Daoy (cell line): ENCODE measurements around the gene TMEM200A. TPM values are rescaled to one million over a fixed set of nuclear protein-coding genes. Genes with fewer than 3 reads are reported as not detected.

Experiments used
- DNase-seq: peaks from one replicate; pipeline ENCODE4 v3.0.0-alpha.2; 2015; ENCODE audit warnings: low read depth
- total RNA-seq: library from RNA; depleted of rRNA; stranded (reverse); fragments of >200 nt; shearing (Covaris generic); gene quantifications from 2 replicates; pipeline ENCODE4 v1.2.3, GENCODE V29; 2014

The TMEM200A gene
- total RNA-seq, 1 experiment from 2014 or later: not detected

- no peak for DNase-seq
These were observed 59.7 kb downstream of the TMEM200A start for GRCh38 chr6:130425537-130425936.

GRCh38 chr6:130426066-130426721 lies 60.4 kb downstream of the TMEM200A start:
- no peak for DNase-seq

DNA sequence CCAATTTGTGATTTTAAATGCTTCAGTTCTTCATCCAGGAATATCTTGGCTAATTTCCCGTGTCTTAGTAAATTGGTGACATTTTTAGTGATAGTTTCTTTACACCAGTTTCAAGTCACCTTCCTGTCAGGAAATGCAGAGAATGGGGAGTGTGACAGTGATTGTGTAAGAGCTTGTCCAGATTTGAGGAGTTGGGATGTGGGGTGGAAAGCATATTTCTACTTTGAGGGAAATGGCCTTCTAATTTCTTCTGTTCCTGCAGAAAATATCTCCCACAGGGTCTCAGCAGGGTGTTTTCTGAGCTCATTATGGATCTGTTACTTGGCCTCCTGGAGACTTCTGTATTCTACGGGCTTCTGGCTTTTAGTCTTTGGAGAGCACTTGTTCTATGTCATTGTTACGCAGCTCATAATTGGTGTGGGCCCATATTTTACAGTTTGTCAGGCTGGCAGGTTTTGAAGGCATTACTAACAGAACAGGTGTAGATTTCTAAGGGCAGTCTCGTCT lies 65.6 kb downstream of the TMEM200A start:
- no peak for DNase-seq

DNA sequence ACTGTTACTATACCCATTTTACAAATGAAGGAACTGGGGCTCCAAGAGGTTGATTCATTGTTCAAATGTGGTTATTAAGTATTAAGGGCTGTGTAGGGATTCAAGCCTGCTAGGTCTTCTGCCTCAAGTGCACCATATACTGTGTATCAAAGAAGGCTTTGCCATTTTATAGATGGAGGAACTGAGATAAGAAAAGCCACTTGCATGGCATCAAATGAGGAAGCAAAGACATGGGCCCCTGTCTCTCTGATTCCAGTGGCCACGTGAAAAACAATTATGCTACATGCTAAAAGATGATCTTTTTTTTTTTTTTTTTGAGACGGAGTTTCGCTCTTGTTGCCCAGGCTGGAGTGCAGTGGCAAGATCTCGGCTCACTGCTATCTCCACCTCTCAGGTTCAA lies 67.0 kb downstream of the TMEM200A start:
- no peak for DNase-seq

GRCh38 chr6:130434174-130434873 lies 68.5 kb downstream of the TMEM200A start:
- DNase-seq: no peak

DNA sequence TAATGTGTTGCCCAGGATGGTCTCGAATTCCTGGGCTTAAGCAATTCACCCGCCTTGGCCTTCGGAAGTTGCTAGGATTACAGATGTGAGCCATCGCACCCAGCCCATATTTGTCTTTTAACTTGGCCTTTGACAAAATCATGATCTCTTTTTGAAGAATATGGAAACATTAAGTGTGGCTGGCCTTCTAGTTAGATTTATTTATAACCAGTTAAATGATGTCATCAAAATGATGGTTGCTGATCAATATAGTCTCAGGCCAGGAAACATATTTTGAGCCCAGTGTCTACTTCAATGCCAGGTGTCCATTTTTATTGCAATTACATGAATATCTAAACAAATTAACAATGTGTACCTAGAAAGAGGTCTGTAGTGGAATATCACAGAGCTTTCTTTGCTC lies 69.4 kb downstream of the TMEM200A start:
- DNase-seq: no peak

DNA sequence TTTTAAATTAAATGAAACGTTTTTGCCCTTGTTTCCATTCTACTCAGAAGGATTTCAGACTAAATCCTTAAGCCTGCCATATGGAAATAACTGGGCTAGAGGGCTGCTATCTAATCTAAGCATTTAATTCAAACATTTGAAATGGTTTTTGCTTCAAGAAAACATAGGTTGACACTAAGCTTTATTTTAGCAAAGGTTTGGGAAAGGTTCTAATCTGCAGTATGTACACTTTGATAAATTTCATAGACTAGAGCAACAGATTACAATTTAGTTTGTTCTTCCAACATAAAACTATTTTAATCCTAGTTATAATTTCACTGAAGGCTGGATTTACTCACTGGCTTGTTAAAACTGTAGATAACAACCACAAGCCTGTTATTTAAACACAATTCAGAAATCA lies 72.1 kb downstream of the TMEM200A start:
- DNase-seq: no peak

DNA sequence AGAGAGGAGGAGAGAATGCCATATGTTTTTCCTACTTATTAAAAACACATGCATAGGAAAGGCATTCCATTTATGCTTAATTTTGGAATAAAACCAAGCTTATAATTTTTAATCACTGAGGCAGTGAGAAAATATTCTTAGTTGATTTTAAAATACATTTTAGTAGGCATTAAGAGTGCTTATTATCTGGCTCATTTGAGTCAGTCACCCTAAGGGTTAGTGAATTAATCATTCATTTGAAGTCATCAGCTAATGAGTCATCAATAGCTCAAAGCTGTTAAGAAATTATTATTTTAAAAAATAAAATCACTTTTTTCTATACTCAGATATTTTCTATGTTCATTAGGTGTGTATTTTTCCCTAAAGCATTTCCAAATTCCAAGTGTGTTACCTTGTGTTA lies 81.6 kb downstream of the TMEM200A start:
- DNase-seq: no peak

DNA sequence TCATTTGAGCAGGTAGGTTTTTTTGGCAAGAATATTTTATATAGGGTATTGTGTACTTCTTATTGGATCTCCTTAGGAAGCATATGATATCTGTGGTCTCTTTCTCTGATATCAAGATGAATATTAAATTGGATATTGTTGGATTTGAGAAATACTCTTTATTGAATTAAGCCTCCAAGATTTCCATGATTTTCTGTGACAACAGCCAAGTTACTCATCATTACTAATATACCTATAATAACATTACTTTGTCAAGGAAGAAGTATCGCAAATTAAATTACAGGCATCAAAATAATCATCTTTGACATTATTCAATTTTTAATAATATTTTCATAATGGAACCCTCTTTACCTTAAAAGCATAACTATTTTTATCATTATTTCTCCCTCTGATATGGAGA lies 86.5 kb downstream of the TMEM200A start:
- DNase-seq: no peak

GRCh38 chr6:130453230-130453629 lies 87.4 kb downstream of the TMEM200A start:
- no peak for DNase-seq

DNA sequence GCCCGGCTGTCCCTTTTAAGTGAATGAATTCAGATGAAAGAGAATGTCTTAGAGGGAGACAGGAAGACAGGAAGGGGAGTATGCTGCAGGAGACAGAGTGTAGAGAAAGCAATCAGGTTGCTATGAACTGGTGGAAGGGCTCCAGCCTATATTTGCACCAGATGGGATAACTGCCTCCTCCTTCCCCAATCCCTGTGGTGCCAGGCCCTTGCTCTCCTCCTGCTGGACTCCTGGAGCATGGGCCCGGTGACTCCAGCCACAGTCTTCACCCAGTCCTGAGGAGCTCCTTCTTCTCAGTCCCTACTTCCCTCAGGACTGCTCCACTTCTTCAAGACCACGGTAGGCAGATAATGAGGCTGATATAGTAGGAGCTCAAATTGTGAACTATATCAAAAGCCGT lies 91.8 kb downstream of the TMEM200A start:
- DNase-seq: no peak

- no peak for DNase-seq
These were observed 93.5 kb downstream of the TMEM200A start for GRCh38 chr6:130459316-130459715.

DNA sequence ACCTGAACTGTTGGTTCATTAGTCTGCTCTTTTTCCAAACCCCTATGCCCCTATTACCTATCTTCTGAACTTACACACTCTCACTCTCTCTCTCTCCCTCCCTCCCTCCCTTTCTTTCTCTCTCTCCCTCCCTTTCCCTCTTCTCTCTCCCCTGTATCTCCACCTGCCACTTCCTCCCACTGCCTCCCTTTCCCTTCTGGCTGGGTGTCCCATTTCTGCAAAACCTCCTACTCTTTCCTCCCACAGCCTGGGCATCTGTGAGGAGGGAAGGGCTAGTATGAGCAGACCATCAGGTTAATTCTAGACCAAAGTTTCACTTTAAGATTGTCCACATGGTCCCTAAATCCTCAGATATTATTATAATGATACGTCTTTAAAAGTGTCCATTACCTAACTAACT lies 95.1 kb downstream of the TMEM200A start:
- DNase-seq: no peak

- no peak for DNase-seq
These were observed 100.4 kb downstream of the TMEM200A start for GRCh38 chr6:130466052-130466747.

GRCh38 chr6:130466748-130467061 lies 100.9 kb downstream of the TMEM200A start:
- DNase-seq: no peak

DNA sequence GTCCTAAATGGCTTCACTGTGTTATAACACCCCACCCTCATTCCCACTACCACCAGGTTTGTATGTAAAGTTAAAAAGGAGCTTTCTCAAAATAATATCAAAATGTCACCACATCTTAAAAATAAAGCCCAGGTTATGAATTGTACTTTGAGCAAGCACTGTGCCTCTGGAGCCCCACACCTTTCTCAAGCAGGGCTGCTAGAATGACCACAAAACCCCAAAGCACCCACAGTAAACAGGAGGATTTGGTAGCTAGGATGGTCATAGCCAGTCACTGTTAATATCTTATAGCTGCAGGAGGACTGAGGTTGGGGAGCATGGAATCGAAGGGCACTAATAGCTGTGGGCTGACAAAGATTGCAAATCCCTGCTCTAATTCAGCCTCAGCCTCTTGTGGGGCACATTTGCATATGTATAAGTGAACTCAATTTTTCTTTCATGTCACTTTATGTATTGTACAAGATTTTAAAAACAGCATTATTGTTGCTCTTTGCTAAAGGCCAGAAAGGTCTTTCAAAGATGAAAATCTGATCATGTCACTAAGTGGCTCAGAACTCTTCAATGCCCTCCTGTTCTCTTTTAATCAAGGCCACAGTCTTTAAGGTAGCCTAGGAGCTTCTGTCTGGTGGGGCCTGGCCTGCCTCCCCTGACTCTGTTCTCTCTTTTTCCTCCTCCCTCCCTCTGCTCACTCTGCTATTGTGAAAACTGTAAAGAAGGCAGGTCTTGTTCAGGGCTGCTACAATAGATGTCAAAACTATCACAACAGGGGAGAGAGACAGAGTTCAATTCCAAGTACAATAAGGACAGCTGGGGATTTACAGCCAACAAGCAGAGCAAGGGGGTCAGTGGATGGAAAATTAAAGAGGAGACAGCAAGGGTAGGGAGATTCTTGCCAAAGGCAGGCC lies 101.6 kb downstream of the TMEM200A start:
- DNase-seq: no peak

DNA sequence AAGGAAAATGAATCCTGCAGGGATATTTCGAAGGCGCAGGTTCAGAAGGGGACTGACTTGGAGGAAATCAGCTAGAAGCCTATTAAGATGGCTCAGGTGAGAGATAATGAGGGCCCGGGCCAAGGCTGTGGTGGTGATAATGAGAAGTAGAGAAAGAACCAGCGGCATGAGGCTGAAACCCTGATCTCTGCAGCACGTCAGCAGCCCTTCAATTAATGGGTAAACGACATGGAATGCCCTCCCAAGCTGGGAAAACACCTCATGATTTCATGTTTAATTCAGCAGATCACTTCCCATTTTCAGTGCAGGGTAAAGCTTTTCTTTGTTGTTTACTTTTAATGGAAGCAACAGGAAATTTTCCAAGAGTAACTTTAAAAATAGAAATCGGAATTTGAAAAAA lies 104.9 kb downstream of the TMEM200A start:
- DNase-seq: no peak

GRCh38 chr6:130473886-130474285 lies 108.1 kb downstream of the TMEM200A start:
- DNase-seq: no peak

DNA sequence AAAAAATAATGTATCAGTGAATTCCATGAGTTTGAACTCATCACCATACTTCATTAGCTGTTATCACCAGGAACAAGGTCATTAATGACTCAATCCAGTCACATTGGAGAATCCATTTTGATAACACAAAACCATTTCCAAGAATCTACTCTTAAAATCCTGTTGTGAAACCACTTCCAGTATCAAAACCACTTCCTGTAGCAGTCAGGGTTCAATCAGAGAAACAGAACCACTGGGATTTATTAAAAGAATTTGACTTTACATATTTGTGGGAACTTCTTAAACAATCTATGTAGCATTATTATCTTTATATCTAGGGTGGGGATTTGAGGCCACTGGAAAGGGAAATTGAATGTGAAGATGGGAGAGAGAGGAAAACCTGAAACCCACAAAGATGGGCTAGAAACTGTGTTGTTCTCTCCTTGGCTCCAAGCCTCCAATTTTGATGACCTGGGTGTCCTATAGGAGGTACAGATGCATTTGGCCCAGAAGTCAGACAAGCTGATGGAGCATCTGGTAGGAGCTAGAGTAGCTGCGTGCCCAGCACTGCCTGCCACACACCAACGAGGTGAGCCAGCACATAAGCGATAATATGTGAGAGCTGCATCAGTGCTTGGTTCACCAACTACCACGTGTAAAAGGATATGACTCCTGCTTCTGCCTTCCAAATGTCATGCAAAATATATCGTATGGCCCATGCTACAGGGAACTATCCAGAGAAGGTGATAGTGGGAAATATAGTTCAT lies 117.0 kb downstream of the TMEM200A start:
- no peak for DNase-seq

GRCh38 chr6:130485870-130486269 lies 120.1 kb downstream of the TMEM200A start:
- no peak for DNase-seq

- DNase-seq: no peak
These were observed 120.6 kb downstream of the TMEM200A start for GRCh38 chr6:130486417-130486816.
